Measurements from ENCODE around the gene TAF11L4.
"Not testable (repeated sequence)": the region's sequence is repeated elsewhere in the genome, so short reads cannot be mapped to it uniquely, and the experiment has no call there.

TAF11L4 gene

DNA sequence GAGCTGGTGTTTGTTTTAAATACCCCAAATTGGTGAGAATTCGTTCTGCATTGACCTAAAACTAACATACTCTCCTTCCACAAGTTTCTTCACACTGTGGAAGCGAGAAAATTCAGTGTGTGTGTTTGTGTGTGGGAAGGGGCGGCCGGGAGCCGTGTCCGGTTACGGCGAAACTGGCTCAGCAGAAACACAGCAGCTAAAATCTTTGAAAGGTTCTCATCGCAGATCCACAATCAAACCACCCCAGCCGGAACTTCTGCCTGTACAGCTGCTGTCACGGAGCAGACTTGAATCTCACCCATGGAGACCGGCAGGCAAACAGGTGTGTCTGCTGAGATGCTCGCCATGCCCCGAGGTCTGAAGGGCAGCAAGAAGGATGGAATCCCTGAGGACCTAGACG lies at the start of gene TAF11L4:
Gene TAF11L4 (plus strand): TSS at position 301 of the 400 bp plus-strand sequence.
- DNase-seq (ENCODE audit: low spot score): not testable (repeated sequence)

DNA sequence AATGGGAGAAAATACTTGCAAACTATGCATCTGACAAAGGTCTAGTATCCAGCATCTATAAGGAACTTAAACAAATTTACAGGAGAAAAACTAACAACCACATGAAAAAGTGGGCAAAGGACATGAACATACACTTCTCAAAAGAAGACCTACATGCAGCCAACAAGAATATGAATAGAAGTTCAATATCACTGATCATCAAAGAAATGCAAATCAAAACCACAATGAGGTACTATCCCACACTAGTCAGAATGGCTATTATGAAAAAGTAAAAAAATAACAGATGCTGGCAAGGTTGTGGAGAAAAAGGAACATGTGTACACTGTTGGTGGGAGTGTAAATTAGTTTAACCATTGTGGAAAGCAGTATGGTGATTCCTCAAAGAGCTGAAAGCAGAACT lies 46.5 kb upstream of the TAF11L4 start:
- DNase-seq (ENCODE audit: low spot score): not testable (repeated sequence)

DNA sequence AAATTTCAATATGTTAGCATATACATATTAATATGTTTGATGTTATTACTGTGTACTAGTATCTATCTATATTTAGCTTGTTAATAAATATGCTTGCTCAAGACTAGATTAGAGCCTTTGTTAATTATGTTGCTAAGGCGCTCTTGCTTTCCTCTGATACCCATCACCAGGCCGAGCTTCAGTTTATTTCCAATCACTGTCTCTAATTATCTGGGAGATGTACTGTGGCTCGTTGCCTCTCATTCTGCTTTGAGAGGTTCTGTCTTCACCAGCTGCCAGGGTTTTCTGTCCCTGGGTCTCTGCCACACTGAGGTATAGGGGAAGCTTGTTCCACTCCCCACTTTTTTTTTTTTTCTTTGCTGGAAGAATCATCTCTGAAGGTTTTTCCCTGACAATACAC lies 44.6 kb upstream of the TAF11L4 start:
- no peak for DNase-seq (ENCODE audit: low spot score)

DNA sequence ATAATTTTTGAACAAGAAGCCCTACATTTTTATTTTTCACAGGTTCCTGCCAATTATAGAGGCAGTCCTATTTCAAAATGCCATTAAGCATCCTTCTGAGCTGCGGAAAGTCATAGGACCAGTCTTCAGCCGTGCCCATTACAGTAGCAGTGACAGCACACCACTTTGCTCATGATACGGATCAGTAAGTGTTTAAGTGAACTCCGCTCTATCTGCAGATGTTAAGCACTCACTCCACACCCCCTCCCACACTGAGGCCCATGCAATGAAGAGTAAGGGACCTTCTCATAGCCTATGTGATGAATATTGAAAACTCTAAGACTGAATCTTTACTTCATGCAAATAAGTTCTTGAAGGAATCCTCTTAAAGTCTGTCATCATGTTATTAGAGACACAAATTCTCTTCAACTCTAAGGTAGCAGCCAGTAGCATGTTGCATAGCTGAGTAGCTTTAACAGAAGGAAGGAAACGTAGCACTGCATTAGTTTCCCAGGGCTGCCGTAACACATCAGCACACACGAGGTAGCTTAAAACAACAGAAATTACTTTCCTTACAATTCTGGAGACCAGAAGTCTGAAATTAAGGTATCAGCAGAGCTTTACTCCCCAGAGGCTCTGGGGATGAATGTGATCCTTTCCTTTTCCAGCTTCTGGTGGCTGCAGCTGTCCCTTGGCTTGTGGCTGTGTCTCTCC lies 43.9 kb upstream of the TAF11L4 start:
- DNase-seq (ENCODE audit: low spot score): no peak

DNA sequence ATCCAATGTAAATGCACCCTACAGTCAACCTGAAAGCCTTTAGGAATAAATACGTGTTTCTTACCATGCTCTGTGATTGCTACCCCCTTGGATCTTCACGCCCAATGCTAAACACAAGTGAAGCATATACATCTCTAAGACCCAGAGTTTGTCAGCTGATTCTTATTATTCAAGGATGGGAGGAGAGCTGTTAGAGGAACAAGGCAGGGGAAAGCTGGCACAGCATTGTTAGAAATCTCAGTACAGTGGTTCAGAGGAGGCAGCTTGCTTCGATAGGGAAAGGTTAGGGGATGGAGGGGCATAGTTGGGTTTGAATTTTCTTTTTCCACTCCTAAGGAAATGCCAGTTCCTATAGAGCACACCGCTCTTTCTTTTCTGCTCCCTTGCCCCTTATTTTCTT lies 40.2 kb upstream of the TAF11L4 start:
- no peak for DNase-seq (ENCODE audit: low spot score)

DNA sequence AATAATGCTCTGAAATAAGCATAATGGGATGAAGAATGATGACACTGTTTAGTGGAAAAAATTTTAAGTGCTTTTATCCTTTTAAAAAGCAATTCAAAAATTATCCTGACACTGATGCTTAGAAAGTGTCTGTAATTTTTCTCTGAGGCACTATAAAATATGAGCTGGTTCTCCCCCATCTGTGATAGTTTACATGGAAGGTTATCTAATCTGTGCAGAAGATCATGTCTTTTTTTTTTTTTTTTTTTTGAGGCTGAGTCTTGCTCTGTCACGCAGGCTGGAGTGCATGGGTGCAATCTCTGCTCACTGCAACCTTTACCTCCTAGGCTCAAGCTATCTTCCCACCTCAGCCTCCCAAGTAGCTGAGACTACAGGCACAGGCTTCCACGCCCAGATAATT lies 38.8 kb upstream of the TAF11L4 start:
- DNase-seq (ENCODE audit: low spot score): no peak

DNA sequence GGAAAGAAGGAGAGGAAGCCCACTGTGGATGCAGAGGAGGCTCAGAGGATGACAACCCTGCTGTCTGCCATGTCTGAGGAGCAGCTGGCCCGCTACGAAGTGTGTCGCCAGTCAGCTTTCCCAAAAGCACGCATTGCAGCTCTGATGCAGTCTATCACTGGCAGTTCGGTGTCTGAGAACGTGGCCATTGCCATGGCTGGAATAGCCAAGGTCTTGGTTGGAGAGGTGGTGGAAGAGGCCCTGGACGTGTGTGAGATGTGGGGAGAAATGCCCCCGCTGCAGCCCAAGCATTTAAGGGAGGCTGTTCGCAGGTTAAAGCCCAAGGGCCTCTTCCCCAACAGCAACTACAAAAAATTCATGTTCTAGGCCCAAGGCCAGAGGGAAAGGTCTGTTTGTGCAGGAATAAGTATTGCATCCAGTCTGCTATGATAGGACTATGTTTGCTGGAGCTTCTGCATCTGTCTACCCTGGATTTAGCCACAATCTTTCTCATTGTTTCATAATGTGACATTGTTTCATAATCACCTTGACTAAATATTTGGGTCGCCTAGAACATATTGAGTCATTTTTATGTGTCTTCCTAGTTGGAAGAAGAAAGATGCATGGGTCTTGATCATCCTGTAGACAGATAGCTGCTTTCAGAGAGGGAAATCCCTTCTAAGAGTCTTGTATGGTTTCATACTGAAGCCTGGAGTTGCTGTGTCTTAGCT lies 35.0 kb upstream of the TAF11L4 start:
- not testable (repeated sequence) for DNase-seq (ENCODE audit: low spot score)

DNA sequence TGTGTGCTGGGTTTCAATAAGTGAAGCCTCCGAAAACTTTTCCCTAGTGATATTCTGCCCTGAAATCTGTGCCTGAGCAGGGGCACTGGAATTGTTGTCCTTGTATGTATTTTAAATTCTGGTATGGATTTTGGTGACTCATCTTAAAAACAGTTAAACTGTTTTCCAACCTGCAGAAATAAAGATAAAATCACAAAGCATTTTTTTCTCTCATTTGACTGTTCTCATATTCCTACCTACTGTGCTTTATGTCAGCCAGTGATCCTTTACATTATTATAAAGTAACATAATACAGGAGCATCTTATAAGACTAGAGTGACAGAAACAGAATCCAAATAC lies 34.5 kb upstream of the TAF11L4 start:
- DNase-seq (ENCODE audit: low spot score): no peak

DNA sequence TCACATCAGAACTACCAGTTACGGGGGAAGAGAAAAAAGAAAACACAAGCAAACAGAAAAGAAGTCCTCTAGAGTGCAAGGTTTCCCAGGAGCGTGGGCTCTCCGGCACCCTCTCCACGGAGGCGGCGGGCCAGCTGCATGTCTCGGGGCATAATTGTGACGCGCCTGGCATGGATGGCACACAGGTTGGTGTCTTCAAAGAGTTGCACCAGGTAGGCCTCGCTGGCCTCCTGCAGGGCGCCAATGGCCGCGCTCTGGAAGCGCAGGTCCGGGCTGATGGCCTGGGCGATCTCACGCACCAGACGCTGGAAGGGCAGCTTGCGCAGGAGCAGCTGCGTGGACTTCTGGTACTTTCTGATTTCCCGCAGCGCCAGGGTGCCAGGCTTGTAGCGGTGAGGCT lies 30.3 kb upstream of the TAF11L4 start:
- DNase-seq (ENCODE audit: low spot score): not testable (repeated sequence)

DNA sequence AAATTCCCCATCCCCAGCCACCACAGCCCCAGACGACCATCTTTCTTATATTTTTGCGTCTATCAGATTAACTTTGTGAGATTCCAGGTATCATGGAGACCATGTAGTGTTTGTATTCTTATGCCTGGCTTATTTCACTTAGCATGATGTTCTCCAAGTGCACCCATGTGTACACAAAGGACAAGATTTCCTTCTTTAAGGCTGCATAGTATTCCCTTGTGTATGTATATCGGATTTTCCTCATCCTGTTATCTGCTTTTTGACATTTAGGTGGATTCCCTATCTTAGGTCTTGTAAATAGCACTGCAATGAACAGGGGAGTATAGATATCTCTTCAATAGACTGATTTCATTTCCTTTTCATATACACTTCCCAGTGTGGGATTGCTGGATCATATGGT lies 28.8 kb upstream of the TAF11L4 start:
- DNase-seq (ENCODE audit: low spot score): no peak

DNA sequence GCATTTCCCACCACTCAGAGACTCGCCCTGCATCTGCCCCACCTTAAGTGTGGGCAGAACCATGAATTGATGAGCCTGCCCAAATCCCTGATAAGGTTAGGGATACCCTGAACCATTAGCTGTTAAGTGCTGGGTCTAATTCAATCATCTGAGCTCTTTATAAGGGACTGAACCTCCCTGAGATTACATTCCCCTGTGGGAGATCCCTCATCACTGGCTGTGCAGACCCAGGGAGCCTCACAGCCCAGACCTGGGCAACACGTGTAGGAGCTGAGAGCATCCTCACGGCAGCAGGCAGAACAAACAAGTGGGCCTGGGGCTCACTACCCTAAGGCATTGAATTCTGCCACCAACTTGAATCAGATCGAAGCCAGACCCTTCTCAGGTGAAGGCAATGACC lies 24.2 kb upstream of the TAF11L4 start:
- DNase-seq (ENCODE audit: low spot score): no peak

DNA sequence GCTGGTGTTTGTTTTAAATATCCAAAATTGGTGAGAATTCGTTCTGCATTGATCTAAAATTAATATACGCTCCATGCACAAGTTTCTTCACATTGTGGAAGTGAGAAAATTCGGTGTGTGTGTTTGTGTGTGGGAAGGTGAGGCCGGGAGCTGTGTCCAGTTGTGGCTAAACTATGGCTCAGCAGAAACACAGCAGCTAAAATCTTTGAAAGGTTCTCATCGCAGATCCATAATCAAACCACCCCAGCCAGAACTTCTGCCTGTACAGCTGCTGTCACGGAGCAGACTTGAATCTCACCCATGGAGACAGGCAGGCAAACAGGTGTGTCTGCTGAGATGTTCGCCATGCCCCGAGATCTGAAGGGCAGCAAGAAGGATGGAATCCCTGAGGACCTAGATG lies 23.7 kb upstream of the TAF11L4 start, which contains the start of gene TAF11L2:
Gene TAF11L2 (plus strand): TSS at position 301 of the 400 bp plus-strand sequence.
- DNase-seq (ENCODE audit: low spot score): not testable (repeated sequence)

DNA sequence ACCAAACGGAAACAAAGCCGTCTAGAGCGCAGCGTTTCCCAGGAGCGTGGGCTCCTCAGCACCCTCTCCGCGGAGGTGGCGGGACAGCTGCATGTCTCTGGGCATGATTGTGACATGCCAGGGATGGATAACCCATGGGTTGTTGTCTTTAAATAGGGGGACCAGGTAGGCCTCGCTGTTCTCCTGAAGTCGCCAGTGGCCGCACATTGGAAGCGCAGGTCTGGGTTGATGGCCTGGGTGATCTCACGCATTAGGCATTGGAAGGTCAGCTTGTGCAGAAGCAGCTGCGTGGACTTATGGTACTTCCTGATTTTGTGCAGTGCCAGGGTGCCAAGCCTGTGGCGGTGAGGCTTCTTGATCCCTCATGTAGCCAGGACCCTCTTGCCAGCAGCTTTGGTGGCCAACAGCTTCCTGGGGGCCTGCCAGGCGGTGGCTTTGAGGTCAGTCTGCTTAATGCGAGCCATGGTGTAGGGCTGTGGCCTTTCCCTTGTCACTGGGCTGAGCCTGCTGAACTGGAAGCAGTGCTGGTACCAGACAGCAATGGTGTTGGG lies 9.8 kb upstream of the TAF11L4 start:
- DNase-seq (ENCODE audit: low spot score): no peak

DNA sequence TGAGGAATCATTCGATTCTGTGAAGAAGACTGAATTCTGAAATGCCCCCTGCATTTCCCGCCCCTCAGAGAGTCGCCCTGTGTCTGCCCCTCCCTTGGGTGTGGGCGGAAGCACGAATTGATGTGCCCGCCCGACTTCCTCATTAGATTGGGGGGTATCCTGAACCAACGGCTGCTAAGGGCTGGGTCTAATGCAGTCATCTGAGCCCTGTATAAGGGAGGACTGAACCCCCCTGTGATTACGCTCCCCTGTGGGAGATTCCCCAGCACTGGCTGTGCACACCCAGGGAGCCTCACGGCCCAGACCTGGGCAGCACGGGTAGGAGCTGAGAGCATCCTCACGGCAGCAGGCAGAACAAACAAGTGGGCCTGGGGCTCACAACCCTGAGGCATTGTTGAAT lies 4.1 kb upstream of the TAF11L4 start:
- not testable (repeated sequence) for DNase-seq (ENCODE audit: low spot score)

DNA sequence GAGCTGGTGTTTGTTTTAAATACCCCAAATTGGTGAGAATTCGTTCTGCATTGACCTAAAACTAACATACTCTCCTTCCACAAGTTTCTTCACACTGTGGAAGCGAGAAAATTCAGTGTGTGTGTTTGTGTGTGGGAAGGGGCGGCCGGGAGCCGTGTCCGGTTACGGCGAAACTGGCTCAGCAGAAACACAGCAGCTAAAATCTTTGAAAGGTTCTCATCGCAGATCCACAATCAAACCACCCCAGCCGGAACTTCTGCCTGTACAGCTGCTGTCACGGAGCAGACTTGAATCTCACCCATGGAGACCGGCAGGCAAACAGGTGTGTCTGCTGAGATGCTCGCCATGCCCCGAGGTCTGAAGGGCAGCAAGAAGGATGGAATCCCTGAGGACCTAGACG lies 3.5 kb upstream of the TAF11L4 start, which contains the start of gene TAF11L3:
Gene TAF11L3 (plus strand): TSS at position 301 of the 400 bp plus-strand sequence.
- DNase-seq (ENCODE audit: low spot score): not testable (repeated sequence)

DNA sequence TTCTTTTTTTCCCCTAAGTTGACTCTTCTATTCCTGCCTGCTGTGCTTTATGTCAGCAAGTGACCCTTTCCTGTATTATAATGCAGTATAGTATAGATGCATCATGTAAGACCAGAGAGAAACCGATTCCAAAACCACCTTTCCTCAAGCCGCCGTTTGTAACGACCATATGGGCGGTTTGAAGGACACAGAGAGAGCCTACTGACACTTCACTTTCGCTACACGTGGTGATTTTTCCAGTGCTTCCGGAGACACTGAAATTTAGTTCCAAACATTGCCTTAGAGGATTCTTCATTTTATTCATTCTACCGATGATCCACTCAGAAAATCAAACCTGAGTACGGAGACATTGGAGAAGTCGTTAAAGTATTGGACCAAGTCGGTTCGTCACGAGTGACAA lies 2.1 kb upstream of the TAF11L4 start:
- not testable (repeated sequence) for DNase-seq (ENCODE audit: low spot score)

DNA sequence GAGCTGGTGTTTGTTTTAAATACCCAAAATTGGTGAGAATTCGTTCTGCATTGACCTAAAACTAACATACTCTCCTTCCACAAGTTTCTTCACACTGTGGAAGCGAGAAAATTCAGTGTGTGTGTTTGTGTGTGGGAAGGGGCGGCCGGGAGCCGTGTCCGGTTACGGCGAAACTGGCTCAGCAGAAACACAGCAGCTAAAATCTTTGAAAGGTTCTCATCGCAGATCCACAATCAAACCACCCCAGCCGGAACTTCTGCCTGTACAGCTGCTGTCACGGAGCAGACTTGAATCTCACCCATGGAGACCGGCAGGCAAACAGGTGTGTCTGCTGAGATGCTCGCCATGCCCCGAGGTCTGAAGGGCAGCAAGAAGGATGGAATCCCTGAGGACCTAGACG lies 3.3 kb downstream of the TAF11L4 start, which contains the start of gene TAF11L5:
Gene TAF11L5 (plus strand): TSS at position 301 of the 400 bp plus-strand sequence.
- DNase-seq (ENCODE audit: low spot score): not testable (repeated sequence)

DNA sequence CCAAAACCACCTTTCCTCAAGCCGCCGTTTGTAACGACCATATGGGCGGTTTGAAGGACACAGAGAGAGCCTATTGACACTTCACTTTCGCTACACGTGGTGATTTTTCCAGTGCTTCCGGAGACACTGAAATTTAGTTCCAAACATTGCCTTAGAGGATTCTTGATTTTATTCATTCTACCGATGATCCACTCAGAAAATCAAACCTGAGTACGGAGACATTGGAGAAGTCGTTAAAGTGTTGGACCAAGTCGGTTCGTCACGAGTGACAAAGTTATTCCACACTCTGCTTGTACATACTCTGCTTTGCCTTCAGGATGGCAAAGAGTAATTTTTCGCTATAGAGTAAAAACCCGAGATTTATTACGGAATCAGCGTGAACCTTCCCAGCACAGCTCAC lies 4.9 kb downstream of the TAF11L4 start:
- DNase-seq (ENCODE audit: low spot score): not testable (repeated sequence)

DNA sequence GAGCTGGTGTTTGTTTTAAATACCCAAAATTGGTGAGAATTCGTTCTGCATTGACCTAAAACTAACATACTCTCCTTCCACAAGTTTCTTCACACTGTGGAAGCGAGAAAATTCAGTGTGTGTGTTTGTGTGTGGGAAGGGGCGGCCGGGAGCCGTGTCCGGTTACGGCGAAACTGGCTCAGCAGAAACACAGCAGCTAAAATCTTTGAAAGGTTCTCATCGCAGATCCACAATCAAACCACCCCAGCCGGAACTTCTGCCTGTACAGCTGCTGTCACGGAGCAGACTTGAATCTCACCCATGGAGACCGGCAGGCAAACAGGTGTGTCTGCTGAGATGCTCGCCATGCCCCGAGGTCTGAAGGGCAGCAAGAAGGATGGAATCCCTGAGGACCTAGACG lies 6.8 kb downstream of the TAF11L4 start, which contains the start of gene TAF11L6:
Gene TAF11L6 (plus strand): TSS at position 301 of the 400 bp plus-strand sequence.
- DNase-seq (ENCODE audit: low spot score): not testable (repeated sequence)
